MM.1S (cell line): Measurements from ENCODE around the gene TGFBR2.

ENCODE experiments used
- EZH2 ChIP-seq: fragments of 300-600 bp; sonication (generic); optimal IDR thresholded peaks from 2 replicates; pipeline ENCODE3; 2017; ENCODE audit warnings: low read depth, mild to moderate bottlenecking, antibody characterized with exemption, low read length, mixed read lengths
- EZH2phosphoT487 ChIP-seq: fragments of 300-600 bp; sonication (generic); IDR thresholded peaks from 2 replicates; pipeline ENCODE4 v1.6.1; 2018; ENCODE audit warnings: antibody characterized with exemption, low read length
- TF ChIP-seq, protein P1 (sequence below): fragments of 300-600 bp; sonication (generic); IDR thresholded peaks from 2 replicates; pipeline ENCODE4 v1.5.1; 2016; ENCODE audit warnings: antibody characterized with exemption, low read length, mixed read lengths

GRCh38 chr3:30696403-30696819 lies 90.0 kb downstream of the TGFBR2 start:
- TF ChIP-seq, protein P1, sequence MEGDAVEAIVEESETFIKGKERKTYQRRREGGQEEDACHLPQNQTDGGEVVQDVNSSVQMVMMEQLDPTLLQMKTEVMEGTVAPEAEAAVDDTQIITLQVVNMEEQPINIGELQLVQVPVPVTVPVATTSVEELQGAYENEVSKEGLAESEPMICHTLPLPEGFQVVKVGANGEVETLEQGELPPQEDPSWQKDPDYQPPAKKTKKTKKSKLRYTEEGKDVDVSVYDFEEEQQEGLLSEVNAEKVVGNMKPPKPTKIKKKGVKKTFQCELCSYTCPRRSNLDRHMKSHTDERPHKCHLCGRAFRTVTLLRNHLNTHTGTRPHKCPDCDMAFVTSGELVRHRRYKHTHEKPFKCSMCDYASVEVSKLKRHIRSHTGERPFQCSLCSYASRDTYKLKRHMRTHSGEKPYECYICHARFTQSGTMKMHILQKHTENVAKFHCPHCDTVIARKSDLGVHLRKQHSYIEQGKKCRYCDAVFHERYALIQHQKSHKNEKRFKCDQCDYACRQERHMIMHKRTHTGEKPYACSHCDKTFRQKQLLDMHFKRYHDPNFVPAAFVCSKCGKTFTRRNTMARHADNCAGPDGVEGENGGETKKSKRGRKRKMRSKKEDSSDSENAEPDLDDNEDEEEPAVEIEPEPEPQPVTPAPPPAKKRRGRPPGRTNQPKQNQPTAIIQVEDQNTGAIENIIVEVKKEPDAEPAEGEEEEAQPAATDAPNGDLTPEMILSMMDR: no peak
- TF ChIP-seq EZH2: no peak
- TF ChIP-seq EZH2phosphoT487: no peak
